GM21619 (cell line): ENCODE data around the gene TRIM23.
"Not testable (repeated sequence)": the region's sequence is repeated elsewhere in the genome, so short reads cannot be mapped to it uniquely, and the experiment has no call there.

Experiments used
- ATAC-seq: cut with Tn5 transposase; IDR thresholded peaks from one replicate; pipeline ENCODE4 v1.9.1; 2021; ENCODE audit not compliant: unreplicated experiment

TRIM23 gene

DNA sequence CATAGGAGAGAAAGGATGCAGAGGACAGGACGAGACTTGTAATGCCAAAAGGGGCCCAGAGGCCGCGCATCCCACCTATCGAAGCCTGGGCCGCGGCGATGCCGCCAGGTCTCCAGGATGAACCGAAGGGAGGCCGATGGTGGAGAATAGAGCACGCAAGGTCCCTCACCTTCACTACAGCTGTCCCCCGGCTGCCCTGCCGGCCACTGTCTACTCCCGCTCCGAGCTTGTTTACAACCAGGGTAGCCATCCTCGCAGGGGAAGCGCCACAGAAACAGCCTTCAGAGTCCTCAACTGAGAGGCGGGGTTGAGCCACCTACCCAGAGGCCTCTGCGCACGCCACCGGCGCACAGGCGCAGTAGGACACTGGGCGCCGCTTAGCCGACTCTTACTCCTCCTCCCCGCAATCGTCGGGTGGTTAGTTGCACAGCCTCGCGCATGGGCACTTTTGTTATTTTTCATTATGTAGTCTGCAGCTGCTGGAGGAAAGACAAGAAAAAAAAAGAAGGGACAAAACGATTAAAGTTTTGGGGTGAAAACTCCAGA lies at the start of gene TRIM23:
Gene TRIM23, minus strand, starts transcription at position 309 of the 546 bp plus-strand sequence. Its CDS starts 59 bp downstream, at position 250.
- peak; percentile 95 for ATAC-seq

DNA sequence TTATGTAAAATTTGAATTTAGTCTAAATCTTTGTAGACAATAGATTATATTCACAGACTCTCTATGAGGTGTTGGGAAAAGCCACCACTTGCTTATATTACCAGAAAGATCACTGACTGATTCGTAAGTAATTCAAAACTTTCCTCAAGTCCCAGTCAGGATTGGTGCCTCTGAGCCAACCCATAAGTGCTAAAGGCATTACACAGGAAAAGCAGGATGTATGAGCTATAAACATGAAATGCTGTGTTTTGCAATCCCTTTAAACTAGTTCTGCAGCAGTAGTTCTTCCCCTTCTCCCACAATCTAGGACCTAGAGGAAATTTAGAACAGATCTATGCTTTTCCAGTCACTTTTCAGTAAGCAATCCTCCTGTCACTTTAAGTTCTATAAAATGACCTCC lies 48.7 kb upstream of the TRIM23 start:
- no peak for ATAC-seq

DNA sequence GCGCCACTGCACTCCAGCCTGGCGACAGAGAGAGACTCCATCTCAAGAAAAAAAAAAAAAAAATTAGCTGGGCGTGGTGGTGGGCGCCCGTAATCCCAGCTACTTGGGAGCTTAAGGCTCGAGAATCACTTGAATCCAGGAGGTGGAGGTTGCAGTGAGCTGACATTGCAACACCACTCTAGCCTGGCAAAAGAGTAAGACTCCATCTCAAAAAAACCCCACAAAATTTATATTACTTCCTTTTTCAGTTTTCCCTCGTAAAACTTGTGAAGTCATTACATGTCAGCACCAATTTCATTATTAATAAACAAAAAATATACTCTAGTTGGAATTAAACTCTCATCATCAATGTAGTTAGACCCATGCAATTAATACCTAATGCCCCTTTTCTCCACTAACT lies 44.6 kb upstream of the TRIM23 start:
- ATAC-seq, result no peak

DNA sequence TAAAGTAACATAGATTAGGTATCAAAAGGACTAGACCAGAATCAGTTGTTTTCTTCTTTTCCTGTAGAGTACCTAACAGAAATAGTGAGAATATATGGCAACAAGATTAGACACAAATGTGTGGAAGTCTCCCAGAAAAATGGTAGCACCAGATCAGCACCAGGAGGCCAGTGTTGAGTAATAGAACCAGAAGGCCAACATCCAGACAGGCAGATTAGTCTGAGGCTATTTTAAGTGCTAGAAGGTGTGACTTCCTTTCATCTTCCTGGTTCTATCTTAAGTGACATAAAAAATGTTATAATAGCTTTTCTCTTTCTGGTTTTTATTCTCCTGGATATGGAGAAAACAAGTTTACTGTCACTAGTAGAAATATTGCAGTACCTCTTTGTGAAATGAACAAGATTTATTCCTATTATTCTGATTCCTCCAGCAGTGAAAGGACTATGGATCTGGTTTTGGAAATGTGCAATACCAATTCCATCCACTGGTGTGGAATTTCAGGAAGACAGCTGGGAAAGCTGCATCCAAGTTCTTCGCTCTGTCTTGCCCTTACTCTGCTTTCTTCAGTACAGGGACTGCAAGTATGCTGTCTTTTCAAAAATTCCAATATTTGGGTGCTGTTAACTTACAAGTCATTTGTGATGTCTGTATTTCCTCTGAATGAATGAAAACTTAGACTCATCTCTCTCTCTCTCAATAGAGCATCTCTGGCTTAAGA lies 39.8 kb upstream of the TRIM23 start:
- no peak for ATAC-seq

DNA sequence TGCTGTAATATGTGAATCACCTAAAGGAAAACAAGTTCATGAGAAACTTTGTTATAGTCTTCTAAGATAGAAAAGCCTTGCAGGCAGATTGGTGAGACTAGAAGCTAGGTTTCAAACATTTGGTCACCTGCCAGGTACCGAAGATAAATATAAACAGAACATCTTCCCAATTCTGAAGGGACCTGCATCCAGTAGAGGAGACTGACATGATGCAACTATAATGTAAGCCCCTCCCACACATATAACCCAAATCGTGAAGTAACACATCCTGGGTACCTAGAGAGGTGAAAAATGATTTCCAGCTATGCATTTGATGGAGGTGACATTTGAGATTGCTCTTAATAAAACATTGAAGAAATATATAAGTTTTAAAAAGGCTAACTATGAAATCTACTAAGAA lies 30.6 kb upstream of the TRIM23 start:
- no peak for ATAC-seq

DNA sequence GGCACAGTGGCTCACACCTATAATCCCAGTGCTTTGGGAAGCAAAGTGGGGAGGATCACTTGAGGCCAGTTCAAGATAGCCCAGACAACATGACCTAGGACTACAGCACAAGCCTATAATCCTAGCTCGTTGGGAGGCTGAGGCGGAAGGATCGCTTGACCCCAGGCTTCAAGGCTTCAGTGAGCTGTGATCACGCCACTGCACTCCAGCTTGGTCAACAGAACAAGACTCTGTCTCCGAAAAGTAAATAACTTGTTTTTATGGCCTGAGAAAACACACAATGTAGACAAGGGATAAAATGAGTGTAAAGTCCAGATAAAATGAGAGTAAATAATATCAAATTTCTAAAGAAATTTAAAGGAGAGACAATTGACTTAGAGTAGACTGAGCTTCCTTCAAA lies 27.0 kb upstream of the TRIM23 start:
- no peak for ATAC-seq

DNA sequence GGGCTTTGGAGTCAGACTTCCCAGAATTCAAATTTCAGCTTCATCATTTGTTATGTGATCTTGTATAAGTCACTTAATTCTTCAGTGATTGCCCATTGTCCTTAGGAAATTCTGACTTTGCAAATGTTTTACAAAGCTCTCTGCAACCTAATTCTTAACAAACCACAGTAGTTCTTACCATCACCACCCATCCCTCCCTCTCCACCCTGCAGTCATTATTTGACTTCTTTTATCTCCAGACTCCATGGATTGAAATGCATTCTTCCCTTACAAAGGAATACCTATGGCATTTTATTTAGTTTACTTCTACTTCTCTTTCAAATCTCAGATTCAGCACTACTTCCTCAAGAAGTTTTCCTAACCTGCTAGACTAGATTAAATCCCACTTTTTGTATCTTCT lies 23.8 kb upstream of the TRIM23 start:
- no peak for ATAC-seq

DNA sequence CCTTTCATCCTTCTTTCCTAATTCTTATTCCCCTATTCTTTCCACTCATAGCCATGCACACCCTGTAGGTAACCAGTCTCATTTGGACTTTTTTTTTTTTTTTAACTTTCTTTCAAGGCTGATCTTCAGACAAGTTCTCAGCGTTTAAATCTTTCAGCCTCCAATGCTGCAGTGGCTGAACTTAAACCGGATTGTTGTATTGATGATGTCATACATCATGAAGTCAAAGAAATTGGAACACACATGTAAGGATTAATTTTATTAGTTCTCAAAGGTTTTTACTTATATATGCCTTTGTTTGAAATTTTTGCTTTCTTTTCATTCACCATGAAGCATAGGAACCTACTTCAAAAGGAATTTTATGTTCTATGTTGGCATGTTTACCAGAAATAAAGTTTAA lies 22.8 kb upstream of the TRIM23 start:
- no peak for ATAC-seq

DNA sequence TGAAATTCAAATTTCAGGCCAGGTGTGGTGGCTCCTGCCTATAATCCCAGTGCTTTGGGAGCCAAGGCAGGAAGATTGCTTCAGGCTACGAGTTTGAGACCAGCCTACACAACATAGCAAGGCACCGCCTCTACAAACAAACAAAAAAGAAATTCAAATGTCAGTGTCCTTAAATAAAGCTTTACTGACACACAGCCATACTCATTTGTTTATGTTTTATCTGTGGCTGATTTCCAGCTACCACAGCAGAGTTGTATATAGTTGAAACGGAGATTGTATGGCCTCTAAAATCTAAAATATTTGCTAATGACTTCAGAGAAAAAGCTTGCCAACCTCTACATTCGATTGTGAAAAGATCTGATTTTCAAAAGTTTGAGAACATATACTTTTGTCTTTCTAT lies 16.1 kb upstream of the TRIM23 start:
- no peak for ATAC-seq

DNA sequence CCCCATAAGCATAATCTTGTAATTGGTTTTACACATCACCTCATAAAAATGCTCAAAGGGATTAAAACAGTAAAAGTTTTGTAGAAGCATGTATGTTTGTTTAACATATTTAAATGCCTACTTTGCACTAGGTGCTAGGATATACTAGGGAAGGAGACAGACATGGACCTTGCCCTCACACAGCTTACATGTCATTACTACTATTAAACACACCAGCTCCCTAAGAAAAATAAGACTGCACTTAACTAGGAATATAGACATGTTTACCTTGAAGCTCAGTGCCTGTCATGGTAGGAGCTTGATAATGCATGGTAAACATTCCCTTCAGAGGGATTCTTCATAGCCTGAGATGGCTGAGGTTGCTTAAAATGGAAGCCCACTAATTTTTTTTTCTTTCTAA lies 6.8 kb upstream of the TRIM23 start:
- no peak for ATAC-seq

DNA sequence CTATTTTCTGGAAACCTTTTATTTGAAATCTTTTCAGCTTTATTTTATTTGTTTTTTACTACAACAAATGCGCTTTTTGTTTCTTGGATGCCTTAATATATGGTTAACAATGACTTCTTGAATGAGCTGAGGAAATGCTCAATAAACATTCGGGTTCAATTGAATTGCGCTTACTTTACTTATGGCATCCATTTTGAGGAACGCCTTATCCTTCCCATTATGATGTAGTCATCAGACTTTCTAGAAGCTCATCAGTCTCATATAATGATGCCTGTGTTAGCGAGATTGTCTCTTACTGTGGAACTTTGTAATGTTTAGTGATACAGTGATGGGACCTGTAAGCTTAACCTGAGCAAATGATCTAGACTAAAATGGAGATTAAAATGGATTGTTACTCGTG lies 1.6 kb upstream of the TRIM23 start:
- no peak for ATAC-seq

DNA sequence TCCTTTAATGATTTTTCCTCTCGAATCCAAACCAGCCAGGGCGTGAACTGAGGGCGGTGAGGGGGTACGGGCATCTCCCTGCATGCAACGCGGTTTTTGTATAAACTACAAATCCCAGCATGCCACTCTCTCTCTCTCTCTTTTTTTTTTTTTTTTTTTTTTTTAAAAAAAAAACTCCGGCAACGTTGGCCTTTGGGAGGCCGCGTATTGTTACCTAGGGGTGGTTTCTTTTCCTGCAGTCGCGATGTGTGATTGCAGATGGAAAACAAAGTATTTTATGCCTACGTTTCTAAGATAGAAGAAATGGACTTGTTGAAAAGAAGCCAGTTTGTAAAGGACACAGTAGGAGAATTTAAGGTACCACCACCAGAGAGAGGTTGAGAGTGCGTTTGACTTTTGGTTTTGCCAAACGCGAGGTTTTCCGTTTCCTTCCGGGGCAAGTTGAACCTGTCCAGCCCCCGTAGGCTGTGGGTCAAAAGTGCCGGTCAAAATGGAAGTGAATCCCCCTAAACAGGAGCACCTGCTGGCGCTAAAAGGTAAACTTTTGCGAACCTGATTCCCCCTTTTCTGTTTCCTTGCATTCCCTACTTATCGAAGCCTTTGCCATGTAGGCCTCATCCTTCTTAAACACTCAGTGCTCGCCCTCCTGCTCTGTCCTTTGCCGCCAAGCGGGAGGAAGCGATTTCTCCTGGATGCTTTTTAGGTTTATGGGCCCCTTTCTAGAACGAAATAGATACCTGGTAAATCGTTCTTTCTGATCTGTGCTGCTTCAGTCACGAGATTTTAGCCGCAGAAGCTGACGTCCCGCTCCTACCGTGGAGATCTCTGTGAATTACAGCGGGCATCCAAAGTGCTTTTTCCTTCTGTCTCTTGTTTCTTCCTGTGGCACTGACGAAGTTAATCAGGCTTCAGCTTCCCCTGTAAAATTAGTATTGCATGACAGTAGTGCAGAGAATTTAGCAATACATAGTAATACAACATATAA lies 730 bp upstream of the TRIM23 start, which contains the start of the genes SHLD3 and TRAPPC13:
Gene SHLD3, plus strand, starts transcription at position 457 of the 985 bp plus-strand sequence. CDS start 4,561 bp downstream, outside the sequence.
Gene TRAPPC13, plus strand, starts transcription at position 457 of the 985 bp plus-strand sequence. Its CDS starts 34 bp downstream, at position 491.
- ATAC-seq, result peak; percentile 70

DNA sequence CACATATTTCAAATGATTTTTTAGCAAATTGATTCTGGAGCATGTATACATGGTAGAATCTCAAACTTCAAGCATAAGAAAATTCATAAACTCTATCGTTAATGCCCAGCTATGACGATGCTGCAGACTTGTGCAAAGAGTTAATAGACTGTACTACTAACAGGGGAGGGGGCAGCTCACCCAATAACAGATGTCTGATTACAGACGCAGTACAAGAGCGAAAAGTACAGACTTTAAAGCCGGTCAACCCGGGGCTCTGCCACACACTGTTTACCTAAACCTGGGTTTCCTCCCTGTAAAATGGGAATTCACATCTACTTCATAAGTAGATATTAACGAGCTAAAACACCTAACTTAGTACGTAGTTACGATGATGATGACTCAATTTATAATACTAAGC lies 651 bp downstream of the TRIM23 start:
- no peak for ATAC-seq

DNA sequence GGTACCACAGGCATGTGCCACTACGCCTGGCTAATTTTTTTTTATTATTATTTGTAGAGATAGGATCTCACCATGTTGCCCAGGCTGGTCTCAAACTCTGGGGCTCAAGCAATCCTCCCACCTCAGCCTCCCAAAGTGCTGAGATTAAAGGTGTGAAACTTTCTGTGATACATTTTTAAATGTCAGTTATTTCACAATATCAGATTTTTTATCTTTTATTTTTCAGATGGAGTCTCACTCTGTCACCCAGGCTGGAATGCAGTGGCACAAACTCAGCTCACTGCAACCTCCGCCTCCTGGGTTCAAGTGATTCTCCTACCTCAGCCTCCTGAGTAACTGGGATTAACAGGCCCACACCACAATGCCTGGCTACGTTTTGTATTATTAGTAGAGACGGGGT lies 2.2 kb downstream of the TRIM23 start:
- ATAC-seq, result not testable (repeated sequence)

DNA sequence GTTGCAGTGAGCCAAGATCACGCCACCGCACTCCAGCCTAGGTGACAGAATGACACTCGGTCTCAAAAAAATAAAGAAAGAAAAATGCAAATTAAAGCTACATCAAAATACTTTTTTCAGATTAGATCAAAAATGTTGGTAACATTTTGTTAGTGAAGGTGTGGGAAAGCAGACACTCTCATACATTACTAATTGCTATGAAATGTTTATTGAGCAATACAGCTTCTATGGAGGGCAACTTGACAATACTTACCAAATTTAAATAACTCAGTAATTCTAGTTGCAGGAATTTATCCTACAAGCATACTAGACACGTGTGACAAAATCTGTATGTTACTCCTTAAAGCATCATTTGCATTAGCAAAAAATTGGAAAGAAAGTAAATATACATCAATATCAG lies 4.1 kb downstream of the TRIM23 start:
- no peak for ATAC-seq

DNA sequence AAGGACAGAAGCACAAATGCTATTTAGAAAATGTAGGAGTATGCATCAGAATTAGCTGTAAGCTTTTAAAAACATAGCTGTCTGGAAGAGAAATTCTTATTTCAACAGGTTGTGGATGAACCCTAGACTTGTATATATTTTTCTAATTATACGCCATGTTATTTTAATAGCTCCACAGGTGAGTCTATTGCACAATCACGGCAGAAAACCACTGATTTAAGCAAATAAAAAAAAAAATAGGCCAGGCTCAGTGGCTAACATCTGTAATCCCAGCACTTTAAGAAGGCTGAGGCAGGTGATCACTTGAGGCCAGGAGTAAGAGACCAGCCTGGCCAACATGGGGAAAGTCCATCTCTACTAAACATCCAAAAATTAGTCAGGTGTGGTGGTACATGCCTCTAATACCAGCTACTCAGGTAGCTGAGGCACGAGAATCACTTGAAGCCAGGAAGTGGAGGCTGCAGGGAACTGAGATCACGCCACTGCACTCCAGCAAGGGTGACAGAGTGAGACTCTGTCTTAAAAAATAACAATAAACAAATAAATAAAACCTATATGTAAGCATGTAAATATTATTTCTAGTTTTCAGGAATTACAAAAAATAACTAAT lies 11.7 kb downstream of the TRIM23 start:
- ATAC-seq, result no peak

DNA sequence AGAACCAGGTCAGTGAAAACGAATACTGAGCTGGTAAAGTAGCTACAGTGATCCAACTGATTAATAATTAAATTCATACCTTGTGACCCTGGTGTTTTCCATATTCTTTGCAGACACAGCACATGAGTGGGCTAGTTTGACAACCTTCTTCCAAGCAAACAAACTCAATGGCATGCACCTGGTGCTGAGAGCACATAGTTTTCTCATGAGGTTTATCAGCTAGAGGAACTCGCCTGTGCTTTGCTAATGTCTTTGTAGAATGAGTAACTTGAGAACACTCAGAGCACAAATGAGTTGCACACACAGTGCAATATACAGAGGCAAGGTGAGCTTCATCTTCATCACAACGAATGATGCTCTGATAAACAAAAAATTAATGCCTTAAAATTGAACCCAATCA lies 12.6 kb downstream of the TRIM23 start:
- ATAC-seq, result no peak

DNA sequence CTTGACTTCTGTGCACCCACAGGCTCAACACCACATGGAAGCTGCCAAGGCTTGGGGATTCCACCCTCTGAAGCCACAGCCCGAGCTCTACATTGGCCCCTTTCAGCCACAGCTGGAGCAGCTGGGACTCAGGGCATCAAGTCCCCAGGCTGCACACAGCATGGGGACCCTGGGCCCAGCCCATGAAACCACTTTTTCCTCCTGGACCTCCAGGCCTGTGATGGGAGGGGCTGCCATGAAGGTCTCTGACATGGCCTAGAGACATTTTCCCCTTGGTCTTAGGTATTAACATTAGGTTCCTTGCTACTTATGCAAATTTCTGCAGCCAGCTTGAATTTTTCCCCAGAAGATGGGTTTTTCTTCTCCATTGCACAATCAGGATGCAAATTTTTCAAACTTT lies 22.4 kb downstream of the TRIM23 start:
- not testable (repeated sequence) for ATAC-seq

DNA sequence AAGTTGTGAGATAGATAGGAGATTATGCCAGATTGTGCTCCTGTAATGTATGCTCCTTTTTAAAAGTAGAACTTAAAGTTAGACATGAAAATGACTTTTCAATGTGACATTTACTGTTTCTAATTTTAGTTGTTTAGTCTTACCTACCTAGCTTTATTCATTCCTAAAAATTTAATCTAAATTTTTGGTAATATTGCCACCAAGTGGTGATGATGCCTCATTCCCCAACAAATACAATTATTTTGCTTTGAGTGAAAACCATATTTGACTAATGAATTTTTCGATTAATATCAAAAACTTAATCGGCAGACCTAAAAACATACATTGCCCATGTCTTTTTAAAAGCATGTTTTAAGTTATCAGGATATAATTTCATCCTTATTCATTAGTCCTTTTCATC lies 35.4 kb downstream of the TRIM23 start:
- no peak for ATAC-seq

DNA sequence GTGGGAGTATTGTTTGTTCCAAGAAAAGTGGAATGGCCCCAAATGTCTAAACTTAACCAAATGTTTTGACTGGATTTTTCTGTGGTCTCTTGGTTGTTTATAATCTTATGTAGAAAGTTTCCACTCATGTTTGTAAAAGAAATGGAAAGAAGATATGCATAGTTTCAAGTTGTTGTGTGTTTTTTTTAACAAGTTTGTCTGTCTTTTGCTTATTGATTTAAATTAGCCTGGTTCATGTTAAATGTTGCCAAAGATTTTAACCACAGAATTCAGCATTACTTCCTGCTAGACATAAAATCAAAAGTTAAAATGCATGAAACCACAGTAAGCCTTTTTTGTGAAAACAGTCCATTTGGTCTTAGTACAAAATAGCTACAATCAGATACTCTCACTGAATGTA lies 47.0 kb downstream of the TRIM23 start:
- ATAC-seq, result no peak

DNA sequence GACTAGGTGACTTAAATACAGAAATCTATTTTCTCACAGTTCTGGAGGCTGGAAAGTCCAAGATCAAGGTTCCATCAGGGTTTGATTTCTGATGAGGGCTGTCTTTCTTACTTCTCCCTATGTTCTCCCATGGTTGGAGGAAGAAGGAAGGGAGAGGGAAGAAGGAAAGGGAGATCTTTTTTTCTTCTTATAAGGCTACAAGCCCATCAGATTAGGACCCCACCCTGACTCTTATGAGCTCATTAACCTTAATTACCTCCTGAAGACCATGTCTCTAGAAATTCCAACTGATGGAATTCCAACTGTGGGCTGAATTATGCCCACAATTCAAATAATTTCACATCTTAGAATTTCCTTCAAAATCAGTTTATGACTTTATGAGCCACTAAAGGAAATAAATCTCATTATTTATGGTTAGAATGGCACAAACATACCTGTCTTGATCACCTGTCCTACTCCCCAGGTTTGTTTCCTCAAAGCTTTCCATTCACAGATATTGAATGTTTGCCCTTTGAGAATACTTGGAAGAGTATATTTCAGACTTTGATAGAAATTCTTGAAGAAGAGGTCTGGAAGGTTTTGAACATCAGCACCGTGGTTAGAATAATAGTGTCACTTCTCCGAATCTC lies 53.4 kb downstream of the TRIM23 start:
- ATAC-seq, result no peak
